GM20000 (cell line): ENCODE data around the gene CAPN15.
"Not testable (repeated sequence)": the region's sequence is repeated elsewhere in the genome, so short reads cannot be mapped to it uniquely, and the experiment has no call there.

Source experiments
- DNase-seq: peaks from one replicate; pipeline ENCODE4 v3.0.0; 2012; ENCODE audit warnings: low spot score
- TF ChIP-seq, protein P1 (sequence below): IDR thresholded peaks from 2 replicates; pipeline ENCODE4 v1.5.1; 2012; ENCODE audit warnings: mild to moderate bottlenecking, control low read depth; ENCODE audit errors: extremely low read depth, missing control alignments

The CAPN15 gene

DNA sequence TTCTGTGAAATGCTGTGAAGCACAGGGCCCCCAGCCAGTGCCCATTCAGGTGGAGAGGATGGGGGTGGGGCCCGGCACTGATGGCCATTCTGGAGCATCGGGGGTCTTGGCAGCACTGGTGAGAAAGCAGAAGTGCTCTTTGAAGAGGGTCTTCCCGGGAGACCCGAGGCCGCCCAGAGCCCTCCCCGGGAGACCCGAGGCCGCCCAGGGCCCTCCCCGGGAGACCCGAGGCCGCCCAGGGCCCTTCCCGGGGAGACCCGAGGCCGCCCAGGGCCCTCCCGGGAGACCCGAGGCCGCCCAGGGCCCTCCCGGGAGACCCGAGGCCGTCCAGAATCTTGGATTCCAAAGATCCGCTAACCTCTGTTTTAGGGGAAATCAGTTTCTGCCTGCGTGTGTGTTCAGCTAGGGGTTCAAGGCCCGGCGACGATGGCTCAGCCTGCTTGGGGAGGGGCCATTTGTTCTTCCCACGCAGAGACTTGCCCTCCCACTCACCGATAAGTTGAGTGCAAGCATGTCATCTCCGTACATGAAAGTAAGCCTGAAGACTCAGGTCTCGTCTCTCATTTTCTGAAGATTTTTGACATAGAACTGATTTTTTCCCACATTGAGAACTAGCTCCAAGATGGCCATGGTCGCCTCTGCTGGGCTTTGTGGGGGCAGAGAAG lies 35.2 kb upstream of the CAPN15 start:
- TF ChIP-seq, protein P1, sequence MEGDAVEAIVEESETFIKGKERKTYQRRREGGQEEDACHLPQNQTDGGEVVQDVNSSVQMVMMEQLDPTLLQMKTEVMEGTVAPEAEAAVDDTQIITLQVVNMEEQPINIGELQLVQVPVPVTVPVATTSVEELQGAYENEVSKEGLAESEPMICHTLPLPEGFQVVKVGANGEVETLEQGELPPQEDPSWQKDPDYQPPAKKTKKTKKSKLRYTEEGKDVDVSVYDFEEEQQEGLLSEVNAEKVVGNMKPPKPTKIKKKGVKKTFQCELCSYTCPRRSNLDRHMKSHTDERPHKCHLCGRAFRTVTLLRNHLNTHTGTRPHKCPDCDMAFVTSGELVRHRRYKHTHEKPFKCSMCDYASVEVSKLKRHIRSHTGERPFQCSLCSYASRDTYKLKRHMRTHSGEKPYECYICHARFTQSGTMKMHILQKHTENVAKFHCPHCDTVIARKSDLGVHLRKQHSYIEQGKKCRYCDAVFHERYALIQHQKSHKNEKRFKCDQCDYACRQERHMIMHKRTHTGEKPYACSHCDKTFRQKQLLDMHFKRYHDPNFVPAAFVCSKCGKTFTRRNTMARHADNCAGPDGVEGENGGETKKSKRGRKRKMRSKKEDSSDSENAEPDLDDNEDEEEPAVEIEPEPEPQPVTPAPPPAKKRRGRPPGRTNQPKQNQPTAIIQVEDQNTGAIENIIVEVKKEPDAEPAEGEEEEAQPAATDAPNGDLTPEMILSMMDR = no peak
- DNase-seq = peak; percentile 51

DNA sequence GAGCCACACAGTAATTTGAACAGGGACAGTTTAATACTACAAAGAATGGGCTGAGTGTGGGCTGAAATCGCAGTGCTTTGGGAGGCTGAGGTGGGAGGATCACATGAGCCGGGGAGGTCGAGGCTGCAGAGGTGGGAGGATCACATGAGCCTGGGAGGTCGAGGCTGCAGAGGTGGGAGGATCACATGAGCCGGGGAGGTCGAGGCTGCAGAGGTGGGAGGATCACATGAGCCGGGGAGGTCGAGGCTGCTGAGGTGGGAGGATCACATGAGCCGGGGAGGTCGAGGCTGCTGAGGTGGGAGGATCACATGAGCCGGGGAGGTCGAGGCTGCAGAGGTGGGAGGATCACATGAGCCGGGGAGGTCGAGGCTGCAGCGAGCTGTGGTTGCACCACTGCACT lies 32.8 kb upstream of the CAPN15 start:
- DNase-seq = not testable (repeated sequence)

DNA sequence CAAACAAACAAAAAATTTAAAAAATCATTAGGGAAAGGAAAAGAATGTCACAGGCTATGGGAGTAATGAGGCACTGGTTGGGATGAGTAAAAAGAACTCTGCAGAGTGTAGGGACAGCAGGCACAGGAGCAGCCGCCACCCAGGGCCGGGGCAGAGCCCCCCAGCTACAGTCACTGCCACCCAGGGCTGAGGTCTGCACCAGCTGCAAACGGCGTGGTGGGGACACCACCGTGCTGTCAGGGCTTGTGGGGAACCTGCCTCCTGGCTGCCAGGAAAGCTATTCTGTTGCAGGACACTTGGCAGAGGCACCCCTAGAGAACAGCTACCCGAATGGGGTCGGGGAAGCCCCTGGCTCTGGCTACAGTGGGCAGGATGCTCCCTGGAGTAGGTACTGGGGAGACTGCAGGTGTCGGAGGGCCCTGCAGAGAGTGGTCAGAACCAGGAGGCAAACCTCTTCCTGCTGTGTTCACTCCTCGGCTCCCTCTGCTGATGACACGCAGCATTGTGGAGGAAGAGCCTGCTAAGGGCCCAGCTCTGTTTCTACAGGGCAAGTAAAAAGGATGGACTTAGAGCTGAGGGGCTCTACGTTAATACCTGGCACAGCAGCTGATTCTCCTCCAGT lies 32.3 kb upstream of the CAPN15 start:
- peak; percentile 62 for DNase-seq

DNA sequence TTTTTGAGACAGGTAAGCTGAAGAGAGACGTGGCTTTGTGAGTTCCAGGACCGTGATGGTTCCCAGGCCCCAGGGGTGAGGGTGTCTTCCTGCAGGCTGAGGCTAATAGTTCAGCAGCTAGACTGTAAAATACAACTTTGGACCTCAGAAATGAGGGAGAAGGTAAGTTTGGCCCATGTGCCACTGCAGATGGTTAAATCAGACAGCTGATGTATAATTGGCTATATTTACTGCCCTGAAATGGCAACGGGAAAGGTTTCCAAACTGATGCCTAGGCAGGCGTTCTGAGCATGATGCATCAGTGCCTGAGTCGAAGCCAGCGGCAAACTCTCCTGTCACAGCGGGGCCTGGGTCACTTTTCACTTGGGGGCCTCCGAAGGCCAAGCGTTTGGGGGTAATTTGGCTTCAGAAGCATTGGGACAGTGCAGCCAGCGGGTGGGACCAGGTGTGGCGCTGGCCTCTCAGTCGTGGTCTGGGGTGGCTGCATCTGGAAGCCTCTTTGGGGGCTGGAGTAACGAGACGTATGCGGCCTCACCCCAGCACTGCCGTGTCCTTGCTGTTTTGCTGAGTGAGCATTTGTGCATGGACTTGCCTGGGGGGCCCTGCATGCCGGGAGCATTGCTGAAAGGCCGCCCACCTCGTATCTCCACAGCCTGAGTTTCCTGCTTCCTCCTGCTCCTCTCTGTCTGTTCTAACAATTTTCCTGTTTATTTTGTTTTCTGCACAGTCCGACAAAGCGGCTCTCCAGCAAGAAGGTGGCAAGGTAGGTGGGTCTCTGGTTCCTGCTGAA lies 31.2 kb upstream of the CAPN15 start:
- TF ChIP-seq, protein P1 = no peak
- no peak for DNase-seq

More for the DNA sequence above, 32.3 kb upstream of the CAPN15 start:
- TF ChIP-seq, protein P1 = no peak

DNA sequence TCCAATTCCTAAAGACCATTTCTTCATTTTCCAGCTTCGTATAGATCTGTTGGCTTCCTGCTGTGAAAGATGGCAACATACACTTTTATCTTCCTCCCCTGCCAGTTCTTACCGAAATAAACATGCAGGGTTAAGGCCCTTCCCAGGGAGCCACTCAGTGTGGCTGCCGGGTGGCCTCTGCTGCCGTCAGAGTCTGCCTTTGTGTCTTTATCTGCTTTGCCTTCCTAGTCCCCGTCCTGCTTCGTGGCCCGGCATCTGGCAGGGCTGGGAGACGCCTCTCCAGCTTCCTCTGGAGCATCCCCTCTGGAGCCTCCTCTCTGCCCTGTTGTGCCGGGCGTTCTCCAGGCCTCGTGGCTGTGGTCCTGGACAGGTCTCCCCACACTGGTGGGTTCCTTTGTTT lies 30.3 kb upstream of the CAPN15 start:
- no peak for DNase-seq
- TF ChIP-seq, protein P1 = no peak

DNA sequence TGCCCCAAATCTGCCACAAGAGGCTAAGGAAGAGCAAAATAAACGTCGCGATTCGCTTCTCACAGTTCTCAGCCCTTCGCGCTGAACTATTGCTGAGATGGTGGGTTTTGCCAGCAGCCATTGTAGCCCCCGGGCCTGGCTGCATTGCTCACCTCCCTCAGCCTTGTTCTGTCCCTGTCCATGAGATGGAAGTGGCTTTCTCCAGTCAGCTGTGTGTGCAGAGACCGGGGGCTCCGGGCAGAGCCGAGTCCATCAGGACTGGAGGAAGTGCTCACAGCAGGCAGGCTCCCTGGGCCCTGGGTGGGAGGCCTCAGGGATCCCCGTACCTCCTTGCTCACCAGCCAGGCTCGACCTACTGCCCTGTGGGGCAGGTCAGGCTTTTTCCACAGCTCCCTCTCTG lies 27.6 kb upstream of the CAPN15 start:
- TF ChIP-seq, protein P1 = no peak
- DNase-seq = no peak

DNA sequence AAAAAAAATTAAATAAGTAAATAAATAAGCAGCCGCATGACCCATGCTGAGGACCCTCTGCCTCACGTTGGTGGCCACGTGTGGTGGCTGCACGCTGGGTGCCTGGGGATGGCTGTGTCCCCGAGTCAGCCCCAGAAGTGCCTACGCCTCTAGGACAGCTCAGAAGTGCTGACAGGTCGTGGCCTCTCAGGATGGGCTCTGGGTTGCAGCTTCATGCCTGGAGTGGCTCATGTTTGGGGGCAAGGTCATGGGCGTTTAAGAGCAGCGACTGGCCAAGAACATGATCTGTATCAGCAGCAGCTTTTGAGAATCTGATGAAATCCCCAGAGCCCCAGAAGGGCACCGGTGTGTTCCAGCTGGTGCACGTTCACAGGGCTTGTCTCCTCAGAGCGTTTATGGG lies 26.8 kb upstream of the CAPN15 start:
- DNase-seq = no peak
- TF ChIP-seq, protein P1 = no peak
